ENCODE results near the gene NCKAP5.

The NCKAP5 gene

DNA sequence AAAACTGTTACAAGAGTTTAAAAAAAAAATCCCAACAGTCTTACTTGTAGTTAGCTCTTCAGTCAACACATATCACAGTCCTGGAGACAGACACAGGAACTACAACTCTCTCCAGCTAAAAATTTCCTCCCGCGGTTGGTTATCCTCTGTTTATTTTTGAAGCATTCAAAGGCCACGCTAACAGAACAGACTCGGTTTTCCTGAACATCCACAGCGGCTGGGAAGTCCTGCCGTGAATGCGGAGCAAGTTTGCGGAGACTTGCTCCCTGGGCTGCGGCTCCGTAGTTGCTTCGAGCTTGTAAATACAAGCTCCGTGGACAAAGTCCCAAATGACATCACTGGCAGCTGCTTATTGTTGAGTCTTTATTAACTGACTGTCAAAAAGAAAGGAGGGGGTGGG is at the start of gene NCKAP5:
Gene NCKAP5 (minus strand): TSS at position 292 of the 400 bp plus-strand sequence. CDS start 50,937 bp downstream, outside the sequence.
- H3K36me3 ChIP-seq: no peaks in the 10 kb centered on the region
- TF ChIP-seq CTCF (IDR thresholded peaks at IDR 0.05): no peak
- no peaks in the 10 kb centered on the region for H3K9me3 ChIP-seq
- no peak within 1 kb of the TSS for H3K4me3 ChIP-seq (ENCODE audit: low read depth in 1 of 2, low read length in 1 of 2)
- peaks cover 24% of the 10 kb centered on the region for H3K27me3 ChIP-seq
- H3K27ac ChIP-seq: no peak within 1 kb of the TSS
- no peaks in the 10 kb centered on the region for H3K4me1 ChIP-seq (ENCODE audit: control insufficient read depth in 1 of 2, insufficient read depth in 1 of 2, low read depth in 1 of 2, low read length in 1 of 2)

GRCh38 chr2:133609664-133610063 is 41.4 kb upstream of the NCKAP5 start:
- Histone ChIP-seq H3K4me3 (ENCODE audit: low read depth in 1 of 2, low read length in 1 of 2) (no peak overlapping the region), H3K36me3 (no peaks in the 10 kb centered on the region), H3K27ac (no peak overlapping the region), H3K4me1 (ENCODE audit: control insufficient read depth in 1 of 2, insufficient read depth in 1 of 2, low read depth in 1 of 2, low read length in 1 of 2) (no peaks in the 10 kb centered on the region), H3K27me3 (no peaks in the 10 kb centered on the region), H3K9me3 (no peaks in the 10 kb centered on the region)
- no peak for TF ChIP-seq CTCF (IDR thresholded peaks at IDR 0.05)

GRCh38 chr2:133608291-133608690 is 40.0 kb upstream of the NCKAP5 start:
- no peak for TF ChIP-seq CTCF (IDR thresholded peaks at IDR 0.05)
- Histone ChIP-seq H3K9me3 (no peaks in the 10 kb centered on the region), H3K36me3 (no peaks in the 10 kb centered on the region), H3K4me1 (ENCODE audit: control insufficient read depth in 1 of 2, insufficient read depth in 1 of 2, low read depth in 1 of 2, low read length in 1 of 2) (no peaks in the 10 kb centered on the region), H3K27ac (no peak overlapping the region), H3K4me3 (ENCODE audit: low read depth in 1 of 2, low read length in 1 of 2) (no peak overlapping the region), H3K27me3 (no peaks in the 10 kb centered on the region)

DNA sequence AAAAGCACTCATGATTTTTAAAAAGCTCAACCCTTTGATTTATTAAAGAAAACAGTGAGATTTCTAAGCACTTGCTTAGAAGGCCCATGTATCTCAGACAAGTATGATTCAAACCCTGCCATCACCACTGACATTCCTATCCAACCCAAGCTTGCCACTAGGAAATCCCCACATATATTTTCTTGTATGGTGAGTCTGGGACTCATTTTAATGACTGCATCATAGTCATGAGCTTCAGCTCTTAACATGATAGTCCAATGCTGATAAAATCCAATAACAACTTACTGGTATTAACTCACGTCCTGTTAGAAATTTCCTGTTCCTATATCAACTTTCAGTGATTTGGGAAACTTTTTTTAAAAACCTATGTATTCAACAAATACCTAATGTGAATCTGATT is 39.4 kb upstream of the NCKAP5 start:
- Histone ChIP-seq H3K27me3 (no peaks in the 10 kb centered on the region), H3K4me1 (ENCODE audit: control insufficient read depth in 1 of 2, insufficient read depth in 1 of 2, low read depth in 1 of 2, low read length in 1 of 2) (no peaks in the 10 kb centered on the region), H3K36me3 (no peaks in the 10 kb centered on the region), H3K4me3 (ENCODE audit: low read depth in 1 of 2, low read length in 1 of 2) (no peak overlapping the region), H3K27ac (no peak overlapping the region), H3K9me3 (no peaks in the 10 kb centered on the region)
- TF ChIP-seq CTCF (IDR thresholded peaks at IDR 0.05): no peak

GRCh38 chr2:133606616-133607015 is 38.4 kb upstream of the NCKAP5 start:
- H3K36me3 ChIP-seq: no peaks in the 10 kb centered on the region
- H3K27ac ChIP-seq: no peak overlapping the region
- H3K4me3 ChIP-seq (ENCODE audit: low read depth in 1 of 2, low read length in 1 of 2): no peak overlapping the region
- TF ChIP-seq CTCF (IDR thresholded peaks at IDR 0.05): no peak
- no peaks in the 10 kb centered on the region for H3K27me3 ChIP-seq
- H3K4me1 ChIP-seq (ENCODE audit: control insufficient read depth in 1 of 2, insufficient read depth in 1 of 2, low read depth in 1 of 2, low read length in 1 of 2): no peaks in the 10 kb centered on the region
- H3K9me3 ChIP-seq: no peaks in the 10 kb centered on the region

DNA sequence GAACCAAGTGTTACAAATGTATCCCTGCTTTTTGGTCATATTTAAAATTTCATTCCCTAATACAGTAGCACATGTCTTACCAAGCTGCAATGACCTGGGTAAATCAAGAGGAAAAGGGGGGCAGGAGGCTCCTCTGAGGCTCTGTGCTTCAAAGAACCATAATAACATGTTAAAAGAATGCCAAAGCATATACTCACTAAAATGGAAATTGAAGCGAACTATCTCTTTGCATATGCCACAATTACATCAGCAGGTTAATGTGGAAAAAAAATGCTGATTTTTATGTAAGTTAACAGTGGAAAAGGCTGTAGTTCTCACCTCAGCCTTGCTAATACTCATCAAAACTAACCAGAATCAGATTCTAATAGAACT is 37.5 kb upstream of the NCKAP5 start:
- TF ChIP-seq CTCF (IDR thresholded peaks at IDR 0.05): no peak
- no peaks in the 10 kb centered on the region for H3K9me3 ChIP-seq
- no peaks in the 10 kb centered on the region for H3K27me3 ChIP-seq
- H3K27ac ChIP-seq: no peak overlapping the region
- H3K36me3 ChIP-seq: no peaks in the 10 kb centered on the region
- H3K4me3 ChIP-seq (ENCODE audit: low read depth in 1 of 2, low read length in 1 of 2): no peak overlapping the region
- H3K4me1 ChIP-seq (ENCODE audit: control insufficient read depth in 1 of 2, insufficient read depth in 1 of 2, low read depth in 1 of 2, low read length in 1 of 2): no peaks in the 10 kb centered on the region
